Measurements from ENCODE around the gene PIEZO2. TPM values are rescaled to one million over a fixed set of nuclear protein-coding genes. Genes with fewer than 3 reads are reported as not detected.

Gene PIEZO2
- total RNA-seq, 4 donors from 2014 or later = 2.1 to 7.4 (median 2.5) TPM; not detected in 1

DNA sequence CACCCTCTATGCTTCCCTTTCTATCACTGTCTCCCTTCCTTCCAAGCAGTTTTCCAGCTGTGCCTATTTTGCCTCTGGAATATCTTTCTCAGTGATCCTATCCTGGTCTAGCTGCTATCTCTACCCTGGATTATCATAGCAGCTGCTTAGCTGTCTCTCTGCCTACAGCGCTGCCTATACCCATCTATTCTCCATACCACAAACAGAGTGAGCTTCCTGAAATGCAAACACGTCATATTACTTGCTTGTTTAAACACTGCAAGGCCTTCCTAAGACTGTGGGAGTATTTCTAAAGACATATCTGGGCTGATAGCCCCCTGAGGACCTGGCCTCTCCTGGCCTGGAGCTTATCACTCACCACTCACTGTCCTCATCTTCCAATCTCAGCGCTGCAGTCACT lies 403.4 kb downstream of the PIEZO2 start:
- H3K36me3 ChIP-seq = no peaks in the 10 kb centered on the region
- no peak for TF ChIP-seq POLR2A (IDR thresholded peaks at IDR 0.05)
- TF ChIP-seq, protein P1, sequence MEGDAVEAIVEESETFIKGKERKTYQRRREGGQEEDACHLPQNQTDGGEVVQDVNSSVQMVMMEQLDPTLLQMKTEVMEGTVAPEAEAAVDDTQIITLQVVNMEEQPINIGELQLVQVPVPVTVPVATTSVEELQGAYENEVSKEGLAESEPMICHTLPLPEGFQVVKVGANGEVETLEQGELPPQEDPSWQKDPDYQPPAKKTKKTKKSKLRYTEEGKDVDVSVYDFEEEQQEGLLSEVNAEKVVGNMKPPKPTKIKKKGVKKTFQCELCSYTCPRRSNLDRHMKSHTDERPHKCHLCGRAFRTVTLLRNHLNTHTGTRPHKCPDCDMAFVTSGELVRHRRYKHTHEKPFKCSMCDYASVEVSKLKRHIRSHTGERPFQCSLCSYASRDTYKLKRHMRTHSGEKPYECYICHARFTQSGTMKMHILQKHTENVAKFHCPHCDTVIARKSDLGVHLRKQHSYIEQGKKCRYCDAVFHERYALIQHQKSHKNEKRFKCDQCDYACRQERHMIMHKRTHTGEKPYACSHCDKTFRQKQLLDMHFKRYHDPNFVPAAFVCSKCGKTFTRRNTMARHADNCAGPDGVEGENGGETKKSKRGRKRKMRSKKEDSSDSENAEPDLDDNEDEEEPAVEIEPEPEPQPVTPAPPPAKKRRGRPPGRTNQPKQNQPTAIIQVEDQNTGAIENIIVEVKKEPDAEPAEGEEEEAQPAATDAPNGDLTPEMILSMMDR (IDR thresholded peaks at IDR 0.05) = no peak
- no peak overlapping the region for H3K4me3 ChIP-seq
- H3K4me1 ChIP-seq = no peaks in the 10 kb centered on the region
- H3K9me3 ChIP-seq = no peaks in the 10 kb centered on the region
- no peaks in the 10 kb centered on the region for H3K27me3 ChIP-seq
- DNase-seq = no peak
- intact Hi-C loops (cut with DNase I) = no loop called here
- 75 to 88% methylated on average over 3 of the region's 3 CpGs for WGBS, 2 donors
- no peak overlapping the region for H3K27ac ChIP-seq

DNA sequence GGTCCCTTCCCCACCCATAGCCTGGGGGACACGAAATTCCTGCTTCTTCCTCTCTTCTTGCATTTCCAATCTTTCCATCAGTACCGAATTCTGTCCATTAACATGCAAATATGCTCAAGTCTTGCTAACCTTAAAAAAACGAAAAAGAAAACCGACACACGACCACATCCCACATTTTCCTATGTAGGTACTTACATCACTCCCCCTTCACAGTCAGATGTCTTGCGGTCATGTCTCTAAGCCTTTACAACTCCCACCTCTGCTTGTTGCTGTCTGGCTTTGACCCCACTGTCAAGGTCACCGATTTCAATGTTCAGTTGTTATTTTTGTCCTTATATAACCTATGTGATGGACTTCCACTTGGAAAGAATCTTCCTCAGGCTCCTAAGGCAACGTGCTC lies 404.1 kb downstream of the PIEZO2 start:
- WGBS, 2 donors = 81 to 82% methylated on average over 8 of the region's 8 CpGs
- H3K27ac ChIP-seq = no peak overlapping the region
- H3K27me3 ChIP-seq = no peaks in the 10 kb centered on the region
- no peak for DNase-seq
- TF ChIP-seq, protein P1 (IDR thresholded peaks at IDR 0.05) = no peak
- no peak for TF ChIP-seq POLR2A (IDR thresholded peaks at IDR 0.05)
- H3K4me3 ChIP-seq = no peak overlapping the region
- H3K36me3 ChIP-seq = no peaks in the 10 kb centered on the region
- no peaks in the 10 kb centered on the region for H3K4me1 ChIP-seq
- no peaks in the 10 kb centered on the region for H3K9me3 ChIP-seq
- intact Hi-C loops (cut with DNase I) = no loop called here

DNA sequence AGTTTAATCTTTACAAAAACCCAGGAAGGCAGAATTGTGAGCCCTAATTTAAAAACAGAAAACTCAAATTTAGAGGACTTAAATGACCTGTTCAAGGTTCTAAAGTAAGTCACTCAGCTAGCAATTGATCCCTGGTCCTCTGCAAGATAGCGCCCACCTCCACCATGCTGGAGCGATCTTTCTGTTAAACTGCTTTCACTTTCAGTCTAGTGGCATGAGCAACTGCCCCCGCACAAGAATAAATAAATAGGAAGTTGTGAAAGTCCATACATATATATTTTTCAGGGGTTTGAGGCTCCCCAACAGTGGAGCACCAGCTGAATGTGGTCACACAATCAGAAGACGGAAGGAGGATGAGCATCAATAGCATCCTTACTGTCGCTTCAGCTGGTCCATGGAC lies 405.6 kb downstream of the PIEZO2 start:
- Histone ChIP-seq H3K27me3 (no peaks in the 10 kb centered on the region), H3K9me3 (no peaks in the 10 kb centered on the region), H3K4me1 (no peaks in the 10 kb centered on the region), H3K27ac (no peak overlapping the region), H3K4me3 (no peak overlapping the region), H3K36me3 (no peaks in the 10 kb centered on the region)
- no peak for DNase-seq
- intact Hi-C loops (cut with DNase I) = no loop called here
- 64 to 65% methylated on average over 5 of the region's 5 CpGs for WGBS, 2 donors
- TF ChIP-seq, protein P1 (IDR thresholded peaks at IDR 0.05) = no peak
- no peak for TF ChIP-seq POLR2A (IDR thresholded peaks at IDR 0.05)

DNA sequence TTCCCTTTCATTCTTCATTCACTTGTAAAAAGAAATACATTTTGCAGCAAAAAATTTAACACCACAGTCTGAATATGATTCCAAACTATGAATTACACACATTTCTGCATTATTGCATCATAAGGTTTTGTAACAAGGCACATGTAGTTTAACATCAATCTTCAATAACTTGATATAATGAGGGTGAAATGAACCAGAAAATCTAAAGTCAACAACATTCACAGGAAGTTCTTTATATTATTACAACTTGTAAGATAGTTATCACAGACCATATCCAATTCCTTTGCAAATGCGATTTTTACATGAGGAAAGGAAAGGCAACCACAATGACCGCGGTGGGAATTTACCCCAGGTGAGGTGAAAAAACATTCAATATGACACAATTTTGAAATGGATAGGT lies 410.2 kb downstream of the PIEZO2 start:
- no peak for DNase-seq

DNA sequence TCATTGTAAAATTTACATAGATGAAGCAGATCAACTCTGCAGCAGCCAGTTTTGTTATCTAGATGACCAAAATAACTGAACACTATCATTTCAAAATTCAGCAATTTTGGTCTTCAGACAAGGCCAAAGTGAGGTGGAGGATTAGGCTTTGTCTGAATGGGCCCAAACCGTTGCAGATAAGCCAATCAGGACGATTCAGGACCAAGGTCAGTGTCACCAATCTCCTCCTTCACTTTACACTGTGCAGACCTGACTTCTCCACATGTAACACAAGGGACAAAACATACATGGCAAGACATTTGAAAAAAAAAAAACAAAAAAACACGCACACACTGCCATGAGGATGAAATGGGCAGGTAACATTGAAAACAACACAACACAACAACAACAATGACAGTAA lies 412.4 kb downstream of the PIEZO2 start:
- no peak for TF ChIP-seq POLR2A (IDR thresholded peaks at IDR 0.05)
- TF ChIP-seq, protein P1 (IDR thresholded peaks at IDR 0.05) = no peak
- WGBS, 2 donors = 44 to 60% methylated on average over 3 of the region's 3 CpGs
- Histone ChIP-seq H3K4me3 (no peak overlapping the region), H3K4me1 (no peaks in the 10 kb centered on the region), H3K9me3 (no peaks in the 10 kb centered on the region), H3K27ac (no peak overlapping the region), H3K27me3 (no peaks in the 10 kb centered on the region), H3K36me3 (no peaks in the 10 kb centered on the region)
- DNase-seq = no peak
- intact Hi-C loops (cut with DNase I) = no loop called here

More for the DNA sequence above, 410.2 kb downstream of the PIEZO2 start:
- Histone ChIP-seq H3K27ac (no peak overlapping the region), H3K27me3 (no peaks in the 10 kb centered on the region), H3K36me3 (no peaks in the 10 kb centered on the region), H3K9me3 (no peaks in the 10 kb centered on the region), H3K4me3 (no peak overlapping the region), H3K4me1 (no peaks in the 10 kb centered on the region)
- 44 to 55% methylated on average over 3 of the region's 3 CpGs for whole genome bisulfite sequencing, 2 donors
- no peak for TF ChIP-seq POLR2A (IDR thresholded peaks at IDR 0.05)
- TF ChIP-seq, protein P1 (IDR thresholded peaks at IDR 0.05) = no peak
- intact Hi-C loops (cut with DNase I) = no loop called here

Data from esophagus squamous epithelium (tissue), 5 donors.